H9 (cell line): ENCODE data around the gene CSRP1. TPM values are rescaled to one million over a fixed set of nuclear protein-coding genes. Genes with fewer than 3 reads are reported as not detected.

Experiments used
- DNase-seq: peaks from one replicate; pipeline ENCODE4 v3.0.0-alpha.2; 2017
- H2AFZ ChIP-seq: one replicate; pipeline ENCODE4 v1.6.1; 2013; ENCODE audit warnings: mild to moderate bottlenecking, low read length, control low read depth, moderate library complexity
- H2AK5ac ChIP-seq: 2 replicates; pipeline ENCODE4 v1.6.1; 2013; ENCODE audit warnings: low read length, control low read depth, mixed read lengths; ENCODE audit not compliant: insufficient read length
- H2BK120ac ChIP-seq: one replicate; pipeline ENCODE4 v1.6.1; 2013; ENCODE audit warnings: low read depth, mild to moderate bottlenecking, low read length, control low read depth, inconsistent platforms; ENCODE audit not compliant: poor library complexity, severe bottlenecking
- H2BK12ac ChIP-seq: 2 replicates; pipeline ENCODE4 v1.6.1; 2013; ENCODE audit warnings: low read length, control low read depth, mixed read lengths, low read depth; ENCODE audit not compliant: insufficient read length
- H2BK15ac ChIP-seq: 2 replicates; pipeline ENCODE4 v1.6.1; 2013; ENCODE audit warnings: low read depth, low read length, control low read depth
- H2BK20ac ChIP-seq: one replicate; pipeline ENCODE4 v1.6.1; 2013; ENCODE audit warnings: low read depth, mild to moderate bottlenecking, low read length, control low read depth, inconsistent platforms; ENCODE audit not compliant: poor library complexity, severe bottlenecking
- H2BK5ac ChIP-seq: 2 replicates; pipeline ENCODE4 v1.6.1; 2013; ENCODE audit warnings: low read length, control low read depth, mixed read lengths; ENCODE audit not compliant: insufficient read length
- H3K14ac ChIP-seq: 2 replicates; pipeline ENCODE4 v1.6.1; 2013; ENCODE audit warnings: low read length, control low read depth; ENCODE audit not compliant: insufficient read depth
- H3K18ac ChIP-seq: 2 replicates; pipeline ENCODE4 v1.6.1; 2013; ENCODE audit warnings: low read depth, mild to moderate bottlenecking, mixed read lengths, low read length, control low read depth; ENCODE audit not compliant: insufficient read length
- H3K23ac ChIP-seq: 2 replicates; pipeline ENCODE4 v1.6.1; 2013; ENCODE audit warnings: low read length, control low read depth, mixed read lengths, low read depth; ENCODE audit not compliant: insufficient read length
- H3K23me2 ChIP-seq: 2 replicates; pipeline ENCODE4 v1.6.1; 2013; ENCODE audit warnings: low read depth, mild to moderate bottlenecking, mixed read lengths, low read length, control low read depth; ENCODE audit not compliant: insufficient read length, poor library complexity, severe bottlenecking
- H3K27ac ChIP-seq: 2 replicates; pipeline ENCODE4 v1.5.1; 2013; ENCODE audit warnings: low read length, control low read depth, mixed read lengths, low read depth; ENCODE audit not compliant: insufficient read length
- H3K27me3 ChIP-seq: 2 replicates; pipeline ENCODE4 v1.6.1; 2013; ENCODE audit warnings: low read length, control low read depth, inconsistent platforms; ENCODE audit not compliant: insufficient read depth
- H3K4ac ChIP-seq: 2 replicates; pipeline ENCODE4 v1.6.1; 2013; ENCODE audit warnings: low read depth, mild to moderate bottlenecking, control low read depth, inconsistent platforms, low read length, moderate library complexity
- H3K4me1 ChIP-seq: 2 replicates; pipeline ENCODE4 v1.6.1; 2013; ENCODE audit warnings: low read length, control low read depth, inconsistent platforms; ENCODE audit not compliant: insufficient read depth
- H3K4me2 ChIP-seq: 2 replicates; pipeline ENCODE4 v1.6.1; 2013; ENCODE audit warnings: low read length, control low read depth, mixed read lengths; ENCODE audit not compliant: insufficient read length, insufficient read depth
- H3K56ac ChIP-seq: 2 replicates; pipeline ENCODE4 v1.6.1; 2013; ENCODE audit warnings: low read depth, mild to moderate bottlenecking, mixed read lengths, low read length, control low read depth; ENCODE audit not compliant: insufficient read length
- H3K79me1 ChIP-seq: 2 replicates; pipeline ENCODE4 v1.6.1; 2013; ENCODE audit warnings: low read depth, mild to moderate bottlenecking, moderate library complexity, low read length, control low read depth, inconsistent platforms; ENCODE audit not compliant: insufficient read depth, poor library complexity, severe bottlenecking
- H3K79me2 ChIP-seq: 2 replicates; pipeline ENCODE4 v1.6.1; 2013; ENCODE audit warnings: low read length, control low read depth, inconsistent platforms; ENCODE audit not compliant: insufficient read depth
- H3K9ac ChIP-seq: 2 replicates; pipeline ENCODE4 v1.6.1; 2013; ENCODE audit warnings: low read length, control low read depth, mixed read lengths; ENCODE audit not compliant: insufficient read length; ENCODE audit errors: extremely low read depth
- H3K9me3 ChIP-seq: one replicate; pipeline ENCODE4 v1.6.1; 2013; ENCODE audit warnings: low read depth, low read length, inconsistent platforms; ENCODE audit not compliant: control insufficient read depth
- H3T11ph ChIP-seq: one replicate; pipeline ENCODE4 v1.6.1; 2013; ENCODE audit warnings: mild to moderate bottlenecking, low read length, control low read depth, inconsistent platforms
- H4K20me1 ChIP-seq: one replicate; pipeline ENCODE4 v1.6.1; 2013; ENCODE audit not compliant: control insufficient read depth, insufficient read length, insufficient read depth
- H4K5ac ChIP-seq: 2 replicates; pipeline ENCODE4 v1.6.1; 2013; ENCODE audit warnings: low read depth, mild to moderate bottlenecking, mixed read lengths, low read length, control low read depth; ENCODE audit not compliant: insufficient read length
- H4K8ac ChIP-seq: replicated peaks from 2 replicates; pipeline ENCODE4 v1.6.1; 2013; ENCODE audit warnings: low read length, control low read depth, mixed read lengths, low read depth; ENCODE audit not compliant: insufficient read length
- H4K91ac ChIP-seq: 2 replicates; pipeline ENCODE4 v1.6.1; 2013; ENCODE audit warnings: low read depth, mild to moderate bottlenecking, moderate library complexity, mixed read lengths, low read length, control low read depth; ENCODE audit not compliant: insufficient read length
- H3K27ac Mint-ChIP-seq, 3 experiments: 2 replicates in 2 of 3; 3 replicates in 1 of 3; pipeline ENCODE4 v1.8.0; 2020 to 2021; ENCODE audit warnings: mixed read lengths in 3 of 3, mild to moderate bottlenecking in 1 of 3, moderate library complexity in 1 of 3
- H3K27me3 Mint-ChIP-seq: 2 replicates; pipeline ENCODE4 v1.8.0; 2021; ENCODE audit warnings: low read depth, mild to moderate bottlenecking, moderate library complexity, mixed read lengths
- H3K36me3 Mint-ChIP-seq, 3 experiments: 2 replicates in 2 of 3; 3 replicates in 1 of 3; pipeline ENCODE4 v1.8.0; 2020 to 2021; ENCODE audit warnings: low read depth in 3 of 3, mixed read lengths in 3 of 3; ENCODE audit not compliant: insufficient read depth in 1 of 3
- H3K4me1 Mint-ChIP-seq, 2 experiments: 2 replicates each; pipeline ENCODE4 v1.8.0; 2020; ENCODE audit warnings: mixed read lengths in 2 of 2
- H3K4me3 Mint-ChIP-seq, 2 experiments: 2 replicates in 1 of 2; 3 replicates in 1 of 2; pipeline ENCODE4 v1.8.0; 2020 to 2021; ENCODE audit warnings: mild to moderate bottlenecking in 2 of 2, mixed read lengths in 2 of 2, moderate library complexity in 1 of 2
- H3K9me3 Mint-ChIP-seq, 2 experiments: 2 replicates in 1 of 2; 3 replicates in 1 of 2; pipeline ENCODE4 v1.8.0; 2020; ENCODE audit warnings: mild to moderate bottlenecking in 2 of 2, mixed read lengths in 2 of 2, moderate library complexity in 1 of 2
- CTCF ChIP-seq: fragments of 200-600 bp; sonication (generic); conservative IDR thresholded peaks from 3 replicates; pipeline ENCODE4 v1.8.0; 2021; ENCODE audit warnings: antibody characterized with exemption, mild to moderate bottlenecking
- WGBS: extraction: QIAGEN DNeasy Blood & Tissue Kit; methylation state at CpG from one replicate; pipeline ENCODE4 v1.1.7; 2013; ENCODE audit warnings: missing lambda C conversion rate, low lambda C conversion rate, mixed read lengths; ENCODE audit not compliant: insufficient read length; ENCODE audit errors: extremely low coverage; 5-methylcytosine and 5-hydroxymethylcytosine counted together
- total RNA-seq: library from RNA; stranded (reverse); gene quantifications from 2 replicates; pipeline ENCODE4 v1.2.1, GENCODE V29; 2021

Gene CSRP1
- total RNA-seq, 1 experiment from 2014 or later: 0.44 TPM

DNA sequence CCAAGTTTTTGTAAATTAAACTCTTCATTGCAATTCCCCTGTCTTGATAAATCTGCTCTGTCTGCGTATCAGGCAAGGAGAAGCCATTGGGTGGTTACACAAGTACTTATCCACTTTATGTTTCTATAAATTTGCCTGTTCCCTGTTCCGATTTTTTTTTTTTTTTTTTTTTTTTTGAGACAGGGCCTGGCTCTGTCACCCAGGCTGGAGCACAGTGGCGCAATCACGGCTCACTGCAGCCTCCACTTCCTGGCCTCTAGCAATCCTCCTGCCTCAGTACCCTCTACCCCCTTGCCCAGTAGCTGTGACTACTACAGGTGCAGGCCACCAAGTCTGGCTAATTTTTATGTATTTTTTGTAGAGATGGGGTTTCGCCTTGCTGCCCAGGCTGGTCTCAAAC lies 11.1 kb upstream of the CSRP1 start:
- Histone ChIP-seq H2BK12ac (no peak overlapping the region), H3K14ac (no peak overlapping the region), H2BK120ac (no peak overlapping the region), H2BK15ac (no peak overlapping the region), H3K4me2 (no peak overlapping the region), H3K4ac (no peak overlapping the region), H2BK20ac (no peak overlapping the region), H2AFZ (no peak overlapping the region), H3K18ac (no peak overlapping the region), H3K27ac (no peak overlapping the region), H3K23me2 (no peaks in the 10 kb centered on the region), H2BK5ac (no peak overlapping the region), H4K91ac (no peak overlapping the region), H3K79me1 (no peaks in the 10 kb centered on the region), H3K23ac (no peak overlapping the region), H3K9me3 (no peaks in the 10 kb centered on the region), H4K20me1 (no peaks in the 10 kb centered on the region), H3T11ph (no peak overlapping the region), H4K8ac (no peak overlapping the region), H3K9ac (no peak overlapping the region), H3K27me3 (no peaks in the 10 kb centered on the region), H3K4me1 (no peaks in the 10 kb centered on the region), H3K79me2 (no peaks in the 10 kb centered on the region), H4K5ac (no peak overlapping the region), H2AK5ac (no peak overlapping the region), H3K56ac (no peak overlapping the region)
- H3K4me1 Mint-ChIP-seq: peaks cover 13 to 14% of the 10 kb centered on the region in 2 experiments
- H3K4me3 Mint-ChIP-seq: no peak overlapping the region
- TF ChIP-seq CTCF: no peak
- DNase-seq: no peak
- H3K27ac Mint-ChIP-seq: no peak overlapping the region
- WGBS: no CpG with 5 or more reads among the region's 5 CpGs
- H3K9me3 Mint-ChIP-seq: peaks cover 0 to under 1% of the 10 kb centered on the region in 2 experiments; a peak in 1 of 5 replicates
- H3K36me3 Mint-ChIP-seq: no peaks in the 10 kb centered on the region
- peaks cover 3% of the 10 kb centered on the region; the same call in 1 of the 2 replicates for H3K27me3 Mint-ChIP-seq
